ENCODE measurements around the gene SEMA4D. TPM values are rescaled to one million over a fixed set of nuclear protein-coding genes. Genes with fewer than 3 reads are reported as not detected.

The SEMA4D gene
- total RNA-seq, 1 donor from 2014 or later: 49.9 TPM

- no peak overlapping the region for H3K4me3 ChIP-seq
- no peak for TF ChIP-seq CTCF (IDR thresholded peaks at IDR 0.05)
- peak overlapping the region; percentile 4 for H3K27ac ChIP-seq
- H3K36me3 ChIP-seq: no peaks in the 10 kb centered on the region
- ATAC-seq: no peak
- no peaks in the 10 kb centered on the region for H3K9me3 ChIP-seq
- H3K4me1 ChIP-seq: peaks cover 73% of the 10 kb centered on the region
- intact Hi-C loops (cut with DNase I): no loop called here
- DNase-seq: no peak
- no peaks in the 10 kb centered on the region for H3K27me3 ChIP-seq (ENCODE audit: low read depth)
Observed at GRCh38 chr9:89525446-89526374, 27.8 kb upstream of the SEMA4D start.

GRCh38 chr9:89524963-89525362 is 27.1 kb upstream of the SEMA4D start:
- Histone ChIP-seq H3K9me3 (no peaks in the 10 kb centered on the region), H3K27me3 (ENCODE audit: low read depth) (no peaks in the 10 kb centered on the region), H3K36me3 (no peaks in the 10 kb centered on the region), H3K4me3 (no peak overlapping the region), H3K4me1 (peaks cover 70% of the 10 kb centered on the region), H3K27ac (peak overlapping the region; percentile 4)
- ATAC-seq (no peak), DNase-seq (no peak)
- intact Hi-C loops (cut with DNase I): no loop called here
- no peak for TF ChIP-seq CTCF (IDR thresholded peaks at IDR 0.05)

GRCh38 chr9:89523948-89524347 is 26.0 kb upstream of the SEMA4D start:
- Histone ChIP-seq H3K4me1 (peaks cover 65% of the 10 kb centered on the region), H3K4me3 (no peak overlapping the region), H3K27ac (no peak overlapping the region), H3K36me3 (no peaks in the 10 kb centered on the region), H3K27me3 (ENCODE audit: low read depth) (no peaks in the 10 kb centered on the region), H3K9me3 (no peaks in the 10 kb centered on the region)
- no peak for TF ChIP-seq CTCF (IDR thresholded peaks at IDR 0.05)
- intact Hi-C loops (cut with DNase I): no loop called here
- ATAC-seq (no peak), DNase-seq (no peak)

GRCh38 chr9:89522959-89523285 is 25.0 kb upstream of the SEMA4D start:
- Histone ChIP-seq H3K4me1 (peaks cover 64% of the 10 kb centered on the region), H3K4me3 (no peak overlapping the region), H3K9me3 (no peaks in the 10 kb centered on the region), H3K27ac (peak overlapping the region; percentile 67), H3K27me3 (ENCODE audit: low read depth) (no peaks in the 10 kb centered on the region), H3K36me3 (no peaks in the 10 kb centered on the region)
- DNase-seq (no peak), ATAC-seq (no peak)
- intact Hi-C loops (cut with DNase I): no loop called here
- TF ChIP-seq CTCF (IDR thresholded peaks at IDR 0.05): no peak

- Histone ChIP-seq H3K27ac (peak overlapping the region; percentile 67), H3K36me3 (no peaks in the 10 kb centered on the region), H3K27me3 (ENCODE audit: low read depth) (no peaks in the 10 kb centered on the region), H3K4me1 (peaks cover 62% of the 10 kb centered on the region), H3K4me3 (no peak overlapping the region), H3K9me3 (no peaks in the 10 kb centered on the region)
- peak; percentile 59 for DNase-seq
- no peak for TF ChIP-seq CTCF (IDR thresholded peaks at IDR 0.05)
- peak; percentile 75 to 81 for ATAC-seq
- intact Hi-C loops (cut with DNase I): no loop called here
Observed at GRCh38 chr9:89522261-89522958, 24.5 kb upstream of the SEMA4D start.
